HFF-Myc (cell line): ENCODE measurements around the gene DNAJC8.

Experiments used
- DNase-seq: peaks from one replicate; pipeline ENCODE4 v3.0.0-alpha.2; 2011; ENCODE audit warnings: low read depth; ENCODE audit errors: extremely low read depth
- H3K4me3 ChIP-seq: replicated peaks from 2 replicates; pipeline ENCODE4 v1.5.1; 2011; ENCODE audit warnings: low read depth, mild to moderate bottlenecking, control low read depth, low read length
- CTCF ChIP-seq: IDR thresholded peaks from 2 replicates; pipeline ENCODE4 v1.5.1; 2012; ENCODE audit warnings: mild to moderate bottlenecking, low read depth, low read length, control low read depth; ENCODE audit errors: missing control alignments

Gene DNAJC8

GRCh38 chr1:28200234-28200873 lies 32.5 kb downstream of the DNAJC8 start:
- no peak for TF ChIP-seq CTCF
- DNase-seq: no peak
- H3K4me3 ChIP-seq: no peak overlapping the region

GRCh38 chr1:28199328-28200233 lies 33.2 kb downstream of the DNAJC8 start:
- TF ChIP-seq CTCF: no peak
- DNase-seq: no peak
- H3K4me3 ChIP-seq: no peak overlapping the region

DNA sequence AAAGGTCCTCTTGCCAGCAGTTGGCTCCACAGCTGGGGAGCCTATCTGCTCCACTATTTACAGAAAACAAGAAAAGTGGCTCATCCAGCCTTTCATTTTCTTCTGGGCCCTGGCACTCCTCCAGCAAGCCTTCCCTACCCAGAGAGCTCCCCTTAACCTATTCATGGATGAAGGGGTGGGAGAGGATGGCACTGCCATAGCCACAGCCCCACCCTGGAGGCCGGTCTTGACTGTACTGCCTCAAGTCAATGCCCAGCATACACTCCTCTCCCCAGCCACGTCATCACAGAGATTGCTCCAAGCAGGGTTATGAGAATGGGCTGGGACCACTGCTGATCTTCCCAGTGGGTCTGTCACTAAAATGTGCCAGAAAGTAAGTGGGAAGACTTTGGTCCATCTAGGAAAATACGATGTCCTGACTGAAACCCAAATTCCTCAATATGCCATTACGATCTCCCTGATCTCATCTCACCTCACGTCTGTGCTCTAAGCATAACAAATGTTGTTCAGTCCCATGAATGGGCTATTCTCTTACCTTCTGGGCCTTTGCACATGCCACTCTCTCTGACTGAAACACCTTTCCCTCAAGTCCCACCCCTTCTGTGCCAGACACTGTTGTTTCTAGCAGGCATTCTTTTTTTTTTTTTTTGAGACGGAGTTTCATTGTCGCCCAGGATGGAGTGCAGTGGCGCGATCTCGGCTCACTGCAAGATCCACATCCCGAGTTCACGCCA lies 35.0 kb downstream of the DNAJC8 start:
- no peak for DNase-seq
- no peak for TF ChIP-seq CTCF
- no peak overlapping the region for H3K4me3 ChIP-seq

GRCh38 chr1:28196330-28196729 lies 36.5 kb downstream of the DNAJC8 start:
- no peak overlapping the region for H3K4me3 ChIP-seq
- DNase-seq: no peak
- no peak for TF ChIP-seq CTCF

GRCh38 chr1:28195780-28196179 lies 37.0 kb downstream of the DNAJC8 start:
- DNase-seq: no peak
- TF ChIP-seq CTCF: no peak
- H3K4me3 ChIP-seq: no peak overlapping the region

GRCh38 chr1:28194326-28195035 lies 38.3 kb downstream of the DNAJC8 start:
- no peak for DNase-seq
- no peak for TF ChIP-seq CTCF
- H3K4me3 ChIP-seq: no peak overlapping the region
